ENCODE measurements around the gene GRAMD4. TPM values are rescaled to one million over a fixed set of nuclear protein-coding genes. Genes with fewer than 3 reads are reported as not detected.

The GRAMD4 gene
- total RNA-seq, 1 donor from 2014 or later, result 71.4 TPM

GRCh38 chr22:46690146-46690545 is 70.0 kb downstream of the GRAMD4 start:
- Histone ChIP-seq H3K27me3 (no peaks in the 10 kb centered on the region), H3K9me3 (no peaks in the 10 kb centered on the region), H3K4me1 (peaks cover 15% of the 10 kb centered on the region), H3K27ac (no peak overlapping the region), H3K4me3 (no peak overlapping the region), H3K36me3 (peaks cover 90% of the 10 kb centered on the region)
- ATAC-seq (no peak), DNase-seq (no peak)
- TF ChIP-seq CTCF (IDR thresholded peaks at IDR 0.05), result no peak
- intact Hi-C loops (cut with DNase I), result no loop called here

GRCh38 chr22:46691571-46691970 is 71.4 kb downstream of the GRAMD4 start:
- no peak for TF ChIP-seq CTCF (IDR thresholded peaks at IDR 0.05)
- H3K4me1 ChIP-seq, result peaks cover 1% of the 10 kb centered on the region
- intact Hi-C loops (cut with DNase I), result no loop called here
- H3K9me3 ChIP-seq, result no peaks in the 10 kb centered on the region
- ATAC-seq (no peak), DNase-seq (no peak)
- H3K36me3 ChIP-seq, result peaks cover 92% of the 10 kb centered on the region
- H3K4me3 ChIP-seq, result no peak overlapping the region
- no peak overlapping the region for H3K27ac ChIP-seq
- no peaks in the 10 kb centered on the region for H3K27me3 ChIP-seq

- H3K4me3 ChIP-seq, result no peak overlapping the region
- no peak for TF ChIP-seq CTCF (IDR thresholded peaks at IDR 0.05)
- H3K4me1 ChIP-seq, result no peaks in the 10 kb centered on the region
- intact Hi-C loops (cut with DNase I), result no loop called here
- no peak for DNase-seq
- no peak overlapping the region for H3K27ac ChIP-seq
- no peak for ATAC-seq
- H3K36me3 ChIP-seq, result peaks cover 93% of the 10 kb centered on the region
- no peaks in the 10 kb centered on the region for H3K27me3 ChIP-seq
- H3K9me3 ChIP-seq, result no peaks in the 10 kb centered on the region
Observed at GRCh38 chr22:46693634-46694415, 73.6 kb downstream of the GRAMD4 start.

GRCh38 chr22:46694416-46695170 is 74.4 kb downstream of the GRAMD4 start:
- Histone ChIP-seq H3K4me1 (no peaks in the 10 kb centered on the region), H3K27ac (no peak overlapping the region), H3K27me3 (no peaks in the 10 kb centered on the region), H3K4me3 (no peak overlapping the region), H3K9me3 (no peaks in the 10 kb centered on the region), H3K36me3 (peaks cover 94% of the 10 kb centered on the region)
- ATAC-seq, result no peak
- intact Hi-C loops (cut with DNase I), result no loop called here
- no peak for TF ChIP-seq CTCF (IDR thresholded peaks at IDR 0.05)
- DNase-seq, result no peak

- DNase-seq (no peak), ATAC-seq (no peak)
- Histone ChIP-seq H3K36me3 (peaks cover 94% of the 10 kb centered on the region), H3K4me3 (no peak overlapping the region), H3K9me3 (no peaks in the 10 kb centered on the region), H3K4me1 (no peaks in the 10 kb centered on the region), H3K27ac (no peak overlapping the region), H3K27me3 (no peaks in the 10 kb centered on the region)
- TF ChIP-seq CTCF (IDR thresholded peaks at IDR 0.05), result no peak
- intact Hi-C loops (cut with DNase I), result no loop called here
Observed at GRCh38 chr22:46695346-46696228, 75.4 kb downstream of the GRAMD4 start.

All from upper lobe of right lung (tissue), 1 donor.